NCI-H146 treated with DMSO at 0.1 percent for 48 hours (cell line): Measurements from ENCODE around the gene CREB3.

Experiments
- DNase-seq: peaks from one replicate; lab custom pipeline; 2025; ENCODE audit not compliant: unreplicated experiment; lab: John Stamatoyannopoulos, UW

The CREB3 gene

GRCh38 chr9:35725362-35725761 is 7.1 kb upstream of the CREB3 start:
- no peak for DNase-seq

- DNase-seq = no peak
Measured at GRCh38 chr9:35726931-35727330, 5.5 kb upstream of the CREB3 start.

DNA sequence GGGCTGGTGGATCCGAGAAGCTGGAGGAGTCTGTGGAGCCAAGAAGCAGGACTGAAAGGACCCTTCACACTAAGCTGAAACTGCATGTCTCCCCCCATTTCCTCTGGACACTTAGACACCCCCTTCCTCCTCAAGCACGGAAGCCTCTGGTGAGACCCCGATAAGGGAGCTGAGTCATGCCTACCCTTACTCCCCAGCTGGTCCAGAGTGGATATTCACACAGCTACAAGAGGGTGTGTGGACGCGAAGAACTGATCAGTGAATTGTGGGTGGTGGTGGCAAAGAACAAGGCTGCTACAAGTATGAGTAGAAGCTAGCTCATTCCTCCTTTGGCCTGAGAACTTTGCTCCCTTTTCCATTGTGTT is 4.8 kb upstream of the CREB3 start:
- no peak for DNase-seq

DNA sequence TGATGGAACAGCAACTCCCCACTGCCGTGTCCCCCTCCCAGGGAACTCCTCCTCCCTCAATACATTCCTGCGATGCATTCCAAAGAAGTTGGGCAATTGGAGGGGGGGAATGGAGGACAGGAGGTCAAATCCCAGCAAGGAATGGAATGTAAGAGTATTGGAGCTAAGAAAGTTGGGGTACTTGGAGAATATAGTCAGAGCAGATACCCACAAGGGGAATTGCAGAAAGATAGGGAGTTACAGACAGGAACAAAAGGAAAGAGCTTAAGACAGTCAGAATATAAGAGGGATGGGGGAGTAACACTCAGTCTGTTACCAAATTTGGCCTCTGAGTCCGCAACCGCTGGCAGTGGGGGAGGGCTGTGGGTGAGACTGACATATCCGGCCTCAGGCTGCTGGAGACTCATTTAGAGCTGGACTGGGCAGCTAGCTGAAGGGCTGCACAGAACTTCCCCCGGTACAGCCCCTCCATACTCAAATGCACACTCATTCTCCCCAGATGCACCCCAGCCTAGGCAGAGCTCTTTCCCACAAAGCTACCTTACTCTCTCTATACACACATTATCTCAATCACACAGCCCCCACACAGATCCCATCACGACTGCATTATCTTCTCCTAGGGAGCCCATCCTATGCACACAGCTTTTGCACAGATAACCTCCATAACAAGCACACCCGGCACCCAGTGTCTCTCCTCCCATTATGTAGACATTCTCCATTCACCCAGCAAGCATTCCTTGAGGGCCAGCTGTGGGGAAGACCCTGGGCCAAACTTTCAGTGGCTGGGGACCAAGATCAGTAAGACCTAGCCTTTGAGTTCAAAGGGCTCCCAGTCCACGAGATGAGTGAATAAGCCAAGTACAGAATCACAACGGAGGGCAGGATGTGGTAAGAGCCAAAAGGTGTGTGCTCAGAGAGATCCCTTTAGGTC is 4.2 kb upstream of the CREB3 start:
- DNase-seq = no peak

DNA sequence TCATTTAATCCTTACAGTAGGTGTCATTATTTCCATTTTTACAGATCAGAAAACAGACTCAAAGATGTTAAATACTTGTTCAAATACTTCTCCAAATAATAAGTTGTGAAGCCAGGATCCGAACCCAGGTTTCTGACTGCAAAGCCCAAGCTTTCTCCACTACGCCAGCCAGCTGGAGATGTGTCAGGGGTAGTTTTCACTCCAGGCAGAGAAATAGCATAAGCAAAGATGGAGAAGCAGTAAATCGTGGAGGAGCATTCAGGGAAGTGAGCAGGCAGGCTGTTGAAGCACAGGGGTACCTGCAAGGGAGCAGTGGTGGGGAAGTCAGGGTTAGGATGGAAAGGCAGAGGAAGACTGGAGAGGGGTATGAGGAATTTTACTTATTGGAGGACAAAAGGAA is 3.4 kb upstream of the CREB3 start:
- no peak for DNase-seq

- DNase-seq = no peak
Measured at GRCh38 chr9:35729700-35730485, 2.6 kb upstream of the CREB3 start.

GRCh38 chr9:35730486-35730854 is 2.0 kb upstream of the CREB3 start:
- no peak for DNase-seq

DNA sequence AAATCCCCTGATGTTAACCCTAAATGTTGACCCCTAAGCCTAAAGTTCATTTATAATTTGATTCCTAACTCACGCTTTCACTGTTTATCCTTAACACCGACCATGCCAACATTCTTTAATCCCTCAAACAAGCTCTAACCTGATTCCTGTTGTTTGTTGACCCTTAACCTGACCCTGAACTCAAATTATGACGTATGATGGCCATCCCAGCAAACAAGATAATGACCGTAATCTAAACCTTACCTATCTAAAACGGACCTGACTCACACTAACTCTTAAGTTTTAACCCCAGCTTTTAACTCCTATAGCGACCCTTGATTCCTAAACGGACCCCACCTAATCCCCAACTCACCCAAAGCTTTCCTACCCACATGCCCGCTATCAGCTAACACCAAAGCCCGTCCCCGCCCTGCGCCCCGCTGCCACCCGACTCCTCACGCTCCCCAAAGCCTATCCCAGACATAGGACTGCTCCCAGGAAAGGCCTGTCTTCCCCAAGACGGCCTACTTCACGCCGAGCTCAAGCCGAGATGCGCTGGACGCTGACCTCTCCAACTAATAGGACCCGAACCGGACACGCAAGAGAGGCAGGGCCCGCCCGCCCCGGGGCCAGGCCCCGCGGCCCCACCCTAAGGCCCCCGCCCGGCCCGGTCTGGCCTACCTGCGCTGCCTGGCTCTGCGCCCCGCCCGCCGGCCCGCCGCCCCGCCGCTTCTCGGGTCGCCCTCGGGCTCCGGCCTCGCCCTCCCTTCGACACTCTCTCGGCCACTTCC is 866 bp upstream of the CREB3 start:
- DNase-seq = peak; percentile 36

- peak; percentile 76 for DNase-seq
Measured at GRCh38 chr9:35732800-35733541, 505 bp downstream of the CREB3 start.

- DNase-seq = no peak
Measured at GRCh38 chr9:35734096-35734495, 1.6 kb downstream of the CREB3 start.

DNA sequence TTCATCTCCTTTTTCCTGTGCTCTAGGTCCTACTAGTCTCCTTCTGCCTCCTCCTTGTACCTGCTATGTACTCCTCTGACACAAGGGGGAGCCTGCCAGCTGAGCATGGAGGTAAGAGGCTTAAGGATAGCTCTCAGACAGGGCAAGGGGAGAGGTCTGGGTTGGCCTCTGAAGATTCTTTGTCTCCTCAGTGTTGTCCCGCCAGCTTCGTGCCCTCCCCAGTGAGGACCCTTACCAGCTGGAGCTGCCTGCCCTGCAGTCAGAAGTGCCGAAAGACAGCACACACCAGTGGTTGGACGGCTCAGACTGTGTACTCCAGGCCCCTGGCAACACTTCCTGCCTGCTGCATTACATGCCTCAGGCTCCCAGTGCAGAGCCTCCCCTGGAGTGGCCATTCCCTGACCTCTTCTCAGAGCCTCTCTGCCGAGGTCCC is 3.8 kb downstream of the CREB3 start:
- peak; percentile 53 for DNase-seq

GRCh38 chr9:35737143-35737542 is 4.7 kb downstream of the CREB3 start:
- DNase-seq = no peak

DNA sequence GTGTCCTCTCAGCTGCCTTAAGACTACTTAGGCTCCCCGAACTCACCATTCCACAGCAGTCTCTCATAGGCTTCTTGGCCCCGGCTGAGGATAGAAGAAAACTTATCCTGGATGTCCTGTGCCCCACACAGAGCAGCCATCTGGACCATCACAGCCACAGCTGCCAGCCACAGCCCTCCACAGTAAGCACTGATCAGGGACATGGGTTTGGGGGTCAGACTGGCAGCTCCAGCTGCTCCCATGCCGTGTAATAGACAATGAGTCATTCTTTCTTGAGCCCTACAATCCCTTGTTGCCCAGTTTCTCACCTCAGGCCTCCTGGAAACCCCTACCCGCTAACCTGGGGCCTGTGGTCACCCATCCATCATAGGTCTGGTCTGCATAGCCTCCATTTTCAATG is 5.7 kb downstream of the CREB3 start:
- no peak for DNase-seq

GRCh38 chr9:35738924-35739323 is 6.5 kb downstream of the CREB3 start:
- DNase-seq = no peak

DNA sequence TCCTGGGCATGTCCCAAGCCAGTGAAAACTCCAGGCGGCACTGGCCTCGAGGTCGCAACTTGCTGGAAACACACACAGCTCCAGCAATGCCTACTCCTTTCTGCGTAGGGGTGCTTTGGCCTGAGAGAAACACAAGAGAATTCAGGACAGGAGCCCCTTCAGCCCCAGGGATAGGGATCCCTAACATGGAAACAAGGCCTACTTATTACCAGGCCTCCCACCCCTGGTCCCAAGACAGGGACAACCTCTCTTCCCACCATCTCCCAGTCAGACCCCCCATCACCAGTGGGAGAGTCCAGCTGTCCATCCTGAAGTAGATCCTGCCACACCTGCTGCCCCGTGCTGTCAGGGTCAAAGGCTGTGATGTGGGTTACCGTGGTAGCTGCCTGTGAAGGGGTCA is 7.8 kb downstream of the CREB3 start:
- DNase-seq = no peak

DNA sequence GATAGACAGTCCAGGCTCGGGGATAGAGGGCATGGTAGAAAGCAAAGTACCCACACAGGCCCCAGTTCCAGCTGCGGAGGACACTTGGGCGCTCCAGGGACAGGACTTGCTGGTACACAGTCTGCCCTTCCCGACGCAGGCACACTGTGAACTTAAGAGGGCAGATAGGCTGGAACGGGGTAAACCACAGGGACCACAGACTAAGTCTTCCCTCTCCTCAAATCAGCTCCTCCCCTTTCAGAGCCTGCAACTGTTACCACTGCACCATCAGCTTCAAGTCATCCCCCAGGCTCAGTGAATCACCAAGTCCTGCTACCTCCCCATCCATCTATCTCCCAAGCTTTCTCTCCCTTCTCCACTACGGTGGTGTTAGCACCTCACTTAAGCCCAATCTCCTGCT is 9.3 kb downstream of the CREB3 start:
- DNase-seq = no peak

DNA sequence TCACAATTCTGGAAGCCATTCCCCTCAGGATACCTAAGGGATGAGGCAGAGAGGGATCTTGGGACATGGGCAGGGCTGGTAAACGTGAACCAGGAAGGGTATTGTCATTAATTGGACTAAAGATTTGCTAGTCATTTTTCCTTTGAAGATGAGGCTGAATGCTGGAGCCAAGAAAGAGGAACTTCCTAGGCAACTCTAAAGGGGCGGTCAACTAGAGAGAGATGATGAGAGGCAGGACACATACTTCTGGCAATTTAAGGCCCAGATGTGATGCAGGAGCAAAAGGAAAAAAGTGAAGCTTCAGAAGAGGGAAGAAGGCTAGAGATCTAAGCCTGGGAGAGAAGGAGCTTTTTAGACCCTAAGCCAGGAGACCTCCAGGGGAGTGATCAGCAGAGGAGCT is 11.0 kb downstream of the CREB3 start:
- no peak for DNase-seq

- DNase-seq = no peak
Measured at GRCh38 chr9:35743880-35744518, 11.5 kb downstream of the CREB3 start.

GRCh38 chr9:35745569-35745968 is 13.1 kb downstream of the CREB3 start:
- DNase-seq = no peak

GRCh38 chr9:35746583-35746982 is 14.1 kb downstream of the CREB3 start:
- DNase-seq = no peak
